ENCODE measurements around the gene ZNF627. TPM values are rescaled to one million over a fixed set of nuclear protein-coding genes. Genes with fewer than 3 reads are reported as not detected.
"Not testable (repeated sequence)": the region's sequence is repeated elsewhere in the genome, so short reads cannot be mapped to it uniquely, and the experiment has no call there.

ZNF627 gene
- total RNA-seq, 1 donor: 19.0 TPM

- TF ChIP-seq CTCF (IDR thresholded peaks at IDR 0.05; ENCODE audit: insufficient read depth, low read depth, low read length): no peak
- H3K4me3 ChIP-seq (ENCODE audit: low read depth, low read length): no peak overlapping the region
- no peak for DNase-seq (ENCODE audit: low read depth)
Measured at GRCh38 chr19:11554160-11554559, 43.1 kb upstream of the ZNF627 start.

GRCh38 chr19:11555246-11555645 is 42.0 kb upstream of the ZNF627 start:
- TF ChIP-seq CTCF (IDR thresholded peaks at IDR 0.05; ENCODE audit: insufficient read depth, low read depth, low read length): no peak
- no peak for DNase-seq (ENCODE audit: low read depth)
- H3K4me3 ChIP-seq (ENCODE audit: low read depth, low read length): no peak overlapping the region

GRCh38 chr19:11556634-11557420 is 40.5 kb upstream of the ZNF627 start:
- TF ChIP-seq CTCF (IDR thresholded peaks at IDR 0.05; ENCODE audit: insufficient read depth, low read depth, low read length): no peak
- no peak for DNase-seq (ENCODE audit: low read depth)
- no peak overlapping the region for H3K4me3 ChIP-seq (ENCODE audit: low read depth, low read length)

GRCh38 chr19:11558881-11559828 is 38.1 kb upstream of the ZNF627 start, which contains the start of gene ELOF1:
Gene ELOF1 (minus strand): TSS chr19:11559230. CDS start chr19:11554347, 4,883 bp downstream.
- peak within 1 kb of the TSS; percentile 85 for H3K4me3 ChIP-seq (ENCODE audit: low read depth, low read length)
- TF ChIP-seq CTCF (IDR thresholded peaks at IDR 0.05; ENCODE audit: insufficient read depth, low read depth, low read length): peak; percentile 39
- peak; percentile 98 for DNase-seq (ENCODE audit: low read depth)

- DNase-seq (ENCODE audit: low read depth): peak; percentile 76
- peak; percentile 71 for TF ChIP-seq CTCF (IDR thresholded peaks at IDR 0.05; ENCODE audit: insufficient read depth, low read depth, low read length)
- no peak overlapping the region for H3K4me3 ChIP-seq (ENCODE audit: low read depth, low read length)
Measured at GRCh38 chr19:11560404-11561051, 36.8 kb upstream of the ZNF627 start.

GRCh38 chr19:11563532-11563931 is 33.8 kb upstream of the ZNF627 start:
- DNase-seq (ENCODE audit: low read depth): no peak
- TF ChIP-seq CTCF (IDR thresholded peaks at IDR 0.05; ENCODE audit: insufficient read depth, low read depth, low read length): no peak
- H3K4me3 ChIP-seq (ENCODE audit: low read depth, low read length): no peak overlapping the region

GRCh38 chr19:11564082-11564807 is 33.0 kb upstream of the ZNF627 start:
- not testable (repeated sequence) for H3K4me3 ChIP-seq (ENCODE audit: low read depth, low read length); DNase-seq (ENCODE audit: low read depth)

GRCh38 chr19:11565649-11565980 is 31.7 kb upstream of the ZNF627 start:
- not testable (repeated sequence) for DNase-seq (ENCODE audit: low read depth); H3K4me3 ChIP-seq (ENCODE audit: low read depth, low read length)
